KBM-7 (cell line): ENCODE results near the gene NCAPH2.

Experiments used
- DNase-seq: peaks from one replicate; pipeline ENCODE4 v3.0.0-alpha.2; 2015
- in situ Hi-C: fragments of 300-500 bp; cut with MboI; formaldehyde crosslinking; loops from 2 replicates; pipeline ENCODE4 v1.14.3; 2020; ENCODE audit warnings: low sequenced_read_pairs, low pct_unique_long_range_greater_than_20kb, mixed read lengths

The NCAPH2 gene

GRCh38 chr22:50487290-50488005, 20.6 kb upstream of the NCAPH2 start:
- in situ Hi-C loops, result loop anchor here (10.0 kb wide), 1 partner anchor 53 kb away; no protein-coding TSS in a partner anchor
- DNase-seq, result no peak

- in situ Hi-C loops, result loop anchor here (10.0 kb wide), 1 partner anchor 53 kb away; no protein-coding TSS in a partner anchor
- DNase-seq, result no peak
These were observed 19.9 kb upstream of the NCAPH2 start for GRCh38 chr22:50488006-50488677.

GRCh38 chr22:50488886-50489285, 19.1 kb upstream of the NCAPH2 start:
- DNase-seq, result no peak
- in situ Hi-C loops, result loop anchor here (10.0 kb wide), 1 partner anchor 54 kb away; no protein-coding TSS in a partner anchor

DNA sequence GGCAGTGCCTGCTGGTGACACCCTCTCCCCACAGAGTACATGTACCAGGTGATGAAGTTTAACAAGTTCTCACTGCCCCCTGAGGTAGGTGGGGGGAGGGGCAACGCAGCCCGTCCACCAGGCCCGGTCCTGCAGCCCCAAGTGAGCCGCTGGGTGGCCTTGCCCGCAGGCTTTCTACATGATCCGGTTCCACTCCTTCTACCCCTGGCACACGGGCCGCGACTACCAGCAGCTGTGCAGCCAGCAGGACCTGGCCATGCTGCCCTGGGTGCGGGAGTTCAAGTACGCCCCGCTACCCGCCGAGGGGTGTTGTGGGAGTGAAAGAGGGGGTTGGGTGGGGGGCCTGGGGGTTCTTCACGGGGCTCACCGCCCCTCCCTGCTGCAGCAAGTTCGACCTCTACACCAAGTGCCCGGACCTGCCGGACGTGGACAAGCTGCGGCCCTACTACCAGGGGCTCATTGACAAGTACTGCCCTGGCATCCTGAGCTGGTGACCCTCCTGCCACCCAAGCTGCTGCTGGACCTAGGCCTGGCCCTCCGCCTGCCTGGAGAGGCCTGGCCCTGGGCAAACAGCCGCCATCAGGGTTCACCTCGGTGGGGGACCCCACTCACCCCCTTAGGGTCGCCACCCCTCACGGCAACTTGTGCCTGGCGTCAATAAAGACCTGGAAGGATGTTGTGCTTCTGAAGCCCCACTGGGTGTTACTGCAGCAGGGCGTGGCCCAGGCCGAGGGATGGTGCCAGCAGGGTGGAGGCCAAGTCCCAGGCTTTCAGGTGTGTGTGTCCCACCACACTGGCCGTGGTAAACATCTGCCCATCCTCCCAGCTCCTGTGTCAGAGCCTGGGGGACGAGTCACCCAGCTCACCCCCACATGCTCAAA, 18.4 kb upstream of the NCAPH2 start:
- DNase-seq, result no peak
- in situ Hi-C loops, result loop anchor here (10.0 kb wide), 1 partner anchor 55 kb away; no protein-coding TSS in a partner anchor

- DNase-seq, result peak; percentile 82
- in situ Hi-C loops, result no loop called here
These were observed 17.3 kb upstream of the NCAPH2 start for GRCh38 chr22:50490531-50491308.

DNA sequence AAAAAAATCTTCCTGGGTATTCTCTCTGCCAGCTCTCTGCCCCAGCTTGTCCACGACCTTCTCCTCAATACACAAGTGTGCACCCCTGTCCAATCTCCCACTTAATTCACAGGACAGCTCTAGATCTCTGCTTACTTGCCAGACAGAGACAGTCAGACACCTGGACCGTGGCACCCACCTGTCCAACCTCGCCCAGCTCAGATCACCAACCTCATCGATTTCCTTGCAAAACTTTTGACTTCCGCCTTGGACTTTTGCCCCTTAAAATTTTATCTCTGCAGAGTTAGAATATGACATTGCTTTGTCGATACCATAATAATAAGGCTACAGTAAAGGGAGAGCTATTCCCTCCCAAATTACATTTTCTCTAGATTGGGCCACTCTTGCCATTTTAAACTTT, 10.9 kb upstream of the NCAPH2 start:
- no peak for DNase-seq
- in situ Hi-C loops, result no loop called here

DNA sequence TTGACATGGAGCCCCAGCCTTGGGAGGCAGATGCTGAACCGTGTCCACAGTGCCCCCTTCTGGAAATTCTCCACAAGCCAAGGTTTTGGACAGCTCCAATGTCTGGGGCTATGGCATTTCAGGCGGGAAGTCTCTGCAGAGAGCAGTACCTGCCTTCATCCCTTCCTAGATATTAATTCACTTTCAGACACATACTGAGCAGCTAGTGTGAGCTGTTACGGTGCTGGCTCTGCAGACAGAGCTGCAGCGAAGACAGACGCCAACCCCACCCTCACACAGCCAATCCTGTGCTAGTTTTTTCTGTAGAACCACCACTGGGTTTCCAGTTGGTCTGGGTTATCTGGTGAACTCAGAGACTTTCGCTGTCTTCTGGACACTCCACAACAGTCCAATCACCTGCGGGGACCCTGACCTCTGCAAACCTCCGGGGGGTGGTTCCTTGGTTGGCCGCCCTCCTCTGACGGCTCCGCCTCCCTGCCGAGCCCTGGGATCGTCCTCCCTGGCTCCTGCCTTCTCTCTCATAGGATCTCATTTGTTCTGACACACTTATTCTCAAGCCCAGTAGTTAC, 9.6 kb upstream of the NCAPH2 start:
- in situ Hi-C loops, result no loop called here
- DNase-seq, result peak; percentile 82

- in situ Hi-C loops, result no loop called here
- DNase-seq, result no peak
These were observed 7.6 kb upstream of the NCAPH2 start for GRCh38 chr22:50500452-50500851.

GRCh38 chr22:50502096-50502495, 5.9 kb upstream of the NCAPH2 start:
- no peak for DNase-seq

DNA sequence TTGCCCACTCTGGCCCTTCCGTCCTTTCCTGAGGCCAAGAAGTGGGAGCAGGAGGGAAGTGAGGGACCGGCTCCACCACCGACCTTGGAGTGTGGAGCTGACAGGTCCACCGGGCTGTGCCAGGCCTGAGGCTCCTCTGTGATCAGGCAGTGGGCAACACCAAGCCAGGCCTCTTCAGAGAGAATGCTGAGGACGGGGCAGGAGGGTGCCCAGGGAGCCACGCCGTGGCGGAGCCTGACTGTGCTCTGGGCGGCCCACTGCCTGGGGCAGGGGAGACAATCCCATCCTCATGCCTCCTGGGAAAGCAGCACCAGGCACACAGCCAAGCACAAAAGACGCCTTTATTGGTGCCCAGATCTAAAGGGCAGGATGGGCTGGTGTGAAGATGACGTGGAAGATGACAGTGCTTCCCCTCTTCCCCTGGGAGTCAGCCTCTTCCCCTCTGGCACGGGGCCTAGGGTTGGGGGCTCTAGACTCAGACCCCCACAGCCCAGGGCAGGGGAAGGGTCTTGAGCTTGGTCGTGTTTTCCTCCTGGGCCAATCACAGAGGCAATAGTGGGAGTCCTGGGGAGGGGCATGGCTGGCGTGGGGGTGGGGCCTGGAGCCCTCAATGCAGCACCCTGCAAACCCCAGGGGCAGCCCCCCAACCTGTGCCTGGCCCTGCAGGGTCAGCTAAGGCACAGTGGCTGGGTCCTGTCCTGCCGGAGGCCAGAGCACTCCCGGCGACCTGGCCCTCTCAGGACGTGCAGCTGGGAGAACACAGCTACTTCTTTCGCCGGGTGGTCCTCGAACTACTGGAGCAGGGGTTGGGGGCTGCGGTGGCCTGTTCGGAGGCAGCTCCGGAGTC, 5.2 kb upstream of the NCAPH2 start:
- DNase-seq, result no peak
- in situ Hi-C loops, result no loop called here

More at GRCh38 chr22:50502096-50502495, 5.9 kb upstream of the NCAPH2 start:
- in situ Hi-C loops, result no loop called here

DNA sequence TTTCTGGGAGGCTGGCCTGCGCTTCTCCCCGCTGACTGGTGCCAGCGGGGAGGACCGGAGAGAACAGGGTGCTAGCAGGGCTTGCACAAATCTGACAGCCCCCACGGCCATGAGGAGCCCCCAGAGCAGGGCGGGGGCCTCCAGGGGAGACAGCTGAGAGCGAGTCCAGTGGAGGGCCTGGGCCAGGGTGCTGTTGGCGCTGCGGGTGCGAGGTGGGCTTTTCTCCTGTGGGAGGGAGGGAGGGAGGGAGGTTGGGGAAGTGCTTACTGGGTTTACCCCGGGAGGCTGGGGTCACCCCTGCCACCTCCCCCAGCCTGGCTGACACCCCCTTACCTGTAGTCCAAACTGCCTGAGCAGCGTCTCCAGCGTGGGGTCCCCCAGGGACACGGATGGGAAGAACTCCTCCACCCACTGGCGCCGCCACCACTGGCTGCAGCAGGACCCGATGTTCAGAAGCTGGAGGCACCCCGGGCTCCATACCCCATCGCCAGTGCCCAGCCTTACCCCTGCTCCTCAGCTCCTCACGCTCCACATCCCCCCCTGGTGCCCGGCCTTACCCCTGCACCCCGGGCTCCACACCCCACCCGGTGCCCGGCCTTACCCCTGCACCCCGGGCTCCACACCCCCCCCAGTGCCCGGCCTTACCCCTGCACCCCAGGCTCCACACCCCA, 4.4 kb upstream of the NCAPH2 start:
- DNase-seq, result no peak
- in situ Hi-C loops, result no loop called here

DNA sequence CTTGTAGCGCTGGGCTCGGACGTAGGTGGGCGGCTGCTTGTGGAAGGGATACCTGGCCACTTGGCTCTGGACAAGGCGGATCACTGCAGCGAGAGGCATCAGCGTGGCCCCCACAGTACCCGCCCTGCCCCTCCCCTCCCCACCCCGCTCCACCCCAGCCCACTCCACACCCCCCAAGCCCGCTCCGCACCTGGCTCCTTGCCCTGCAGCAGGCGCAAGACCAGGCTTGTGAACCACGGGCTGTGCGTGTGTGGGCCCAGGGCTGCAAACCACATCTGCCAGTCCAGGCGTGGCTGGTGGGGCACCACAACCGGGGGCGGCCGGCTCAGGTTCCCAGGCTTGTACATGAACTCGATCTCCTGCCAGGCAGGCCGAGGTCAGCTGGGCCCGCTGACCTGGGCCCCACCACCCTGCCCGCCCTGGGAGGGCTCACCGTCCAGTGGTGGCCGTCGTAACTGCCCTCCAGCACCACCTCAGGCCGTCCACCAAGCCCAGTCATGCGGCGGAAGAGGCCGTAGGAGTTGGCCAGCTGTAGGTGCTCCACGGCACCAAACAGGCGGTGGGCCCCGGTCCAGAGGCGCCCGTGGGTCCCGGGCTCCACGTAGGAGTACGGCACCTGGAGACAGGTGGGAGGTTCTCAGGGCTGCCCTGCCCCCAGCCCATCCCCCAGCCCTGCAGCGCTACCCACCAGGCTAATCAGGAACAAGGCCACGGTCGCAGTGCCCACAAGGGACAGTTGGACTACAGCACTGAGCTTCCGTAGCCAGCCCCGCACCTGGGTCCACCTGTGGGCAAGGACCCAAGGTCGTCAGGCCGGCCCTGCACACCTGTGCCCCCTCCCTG, 3.4 kb upstream of the NCAPH2 start:
- no peak for DNase-seq
- in situ Hi-C loops, result no loop called here

- in situ Hi-C loops, result no loop called here
- no peak for DNase-seq
These were observed 2.7 kb upstream of the NCAPH2 start for GRCh38 chr22:50505276-50505775.

DNA sequence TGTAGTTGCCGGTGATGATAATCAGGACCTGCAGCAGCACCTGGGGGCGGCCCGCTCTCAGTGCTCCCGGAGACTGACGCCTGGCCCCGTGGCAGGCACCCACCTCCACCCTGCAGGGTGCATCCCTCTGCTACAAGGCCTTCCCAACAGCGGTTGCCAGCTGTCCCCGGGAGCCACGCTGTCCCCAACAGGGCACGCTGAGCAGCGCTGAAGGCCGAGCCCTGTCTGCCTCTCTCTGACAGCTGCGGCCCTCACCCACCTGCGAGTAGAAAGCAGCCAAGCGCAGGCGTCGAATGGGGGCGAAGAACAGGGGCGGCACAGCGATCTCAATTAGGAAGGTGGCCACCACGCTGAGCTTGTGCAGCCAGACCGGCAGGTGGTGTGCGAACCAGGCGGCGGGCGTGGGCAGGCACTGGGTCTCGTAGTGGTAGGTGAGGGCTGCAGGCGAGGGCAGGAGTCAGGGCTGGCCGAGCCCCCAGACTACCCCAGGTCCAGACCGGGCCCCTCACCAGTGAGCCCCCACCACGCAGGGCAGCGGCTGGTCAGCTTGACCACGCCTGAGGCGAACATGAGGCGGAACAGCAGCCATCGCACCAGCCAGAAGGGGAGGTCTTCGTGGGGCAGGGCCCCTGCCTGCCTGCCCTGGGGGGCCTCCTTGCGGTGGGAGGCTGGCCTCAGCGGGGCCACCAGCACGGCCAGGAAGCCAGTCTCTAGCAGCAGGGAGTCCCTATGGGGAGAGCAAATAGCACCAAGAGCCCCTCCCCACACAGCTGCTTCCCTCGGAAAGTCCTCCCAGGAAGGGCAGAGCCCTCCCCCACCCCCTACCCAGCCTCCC, 2.0 kb upstream of the NCAPH2 start:
- in situ Hi-C loops, result no loop called here
- no peak for DNase-seq

DNA sequence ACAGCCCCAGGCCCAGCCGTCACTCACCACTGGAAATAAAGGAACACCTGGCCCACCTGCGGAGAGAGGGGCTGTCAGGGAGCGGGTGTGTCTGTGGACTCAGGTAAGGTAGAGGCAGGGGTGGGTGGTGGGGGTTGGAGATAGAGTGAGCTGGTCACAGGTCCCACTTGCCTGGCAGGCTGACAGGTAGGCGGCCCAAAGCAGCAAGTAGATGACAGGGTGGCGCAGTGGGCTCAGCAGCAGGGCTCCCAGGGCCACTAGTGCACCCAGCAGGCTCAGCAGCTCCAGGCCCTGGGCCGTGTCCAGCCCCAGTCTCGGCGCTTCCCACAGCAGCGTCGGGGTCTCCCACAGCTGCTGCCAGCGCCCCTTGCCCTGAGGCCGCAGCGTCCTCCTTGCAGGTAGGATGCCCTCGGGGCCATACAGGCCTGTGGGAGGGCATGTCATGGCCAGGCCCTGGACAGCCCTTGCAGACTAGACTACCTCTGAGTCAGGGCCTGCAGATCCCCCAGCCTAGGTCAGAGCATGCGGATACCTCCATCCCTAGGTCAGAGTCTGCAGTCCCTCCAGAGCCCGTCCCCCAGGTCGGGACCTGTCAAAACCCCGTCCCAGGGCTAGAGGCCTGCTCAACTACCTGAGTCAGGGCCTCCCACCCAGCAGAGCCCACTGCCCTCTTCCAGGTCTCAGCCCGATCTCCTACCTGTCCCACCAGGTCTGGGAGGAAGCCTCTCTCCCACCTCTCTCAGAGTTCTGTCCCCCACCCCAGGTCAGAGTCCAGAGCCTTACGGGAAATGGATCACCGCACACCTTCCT, 1.2 kb upstream of the NCAPH2 start:
- in situ Hi-C loops, result no loop called here
- DNase-seq, result no peak
